ENCODE data around the gene SLC13A3.

- TF ChIP-seq CTCF (IDR thresholded peaks at IDR 0.05): no peak
- TF ChIP-seq EP300 (IDR thresholded peaks at IDR 0.05): no peak
Observed at GRCh38 chr20:46557231-46557956, 93.9 kb downstream of the SLC13A3 start.
